ENCODE data around the gene TXN2. TPM values are rescaled to one million over a fixed set of nuclear protein-coding genes. Genes with fewer than 3 reads are reported as not detected.
A peak's percentile ranks its signal among the peaks of the same experiment; 100 is the strongest.

TXN2 gene
- total RNA-seq, 2 experiments from 2014 or later = 96.5 to 101 TPM

DNA sequence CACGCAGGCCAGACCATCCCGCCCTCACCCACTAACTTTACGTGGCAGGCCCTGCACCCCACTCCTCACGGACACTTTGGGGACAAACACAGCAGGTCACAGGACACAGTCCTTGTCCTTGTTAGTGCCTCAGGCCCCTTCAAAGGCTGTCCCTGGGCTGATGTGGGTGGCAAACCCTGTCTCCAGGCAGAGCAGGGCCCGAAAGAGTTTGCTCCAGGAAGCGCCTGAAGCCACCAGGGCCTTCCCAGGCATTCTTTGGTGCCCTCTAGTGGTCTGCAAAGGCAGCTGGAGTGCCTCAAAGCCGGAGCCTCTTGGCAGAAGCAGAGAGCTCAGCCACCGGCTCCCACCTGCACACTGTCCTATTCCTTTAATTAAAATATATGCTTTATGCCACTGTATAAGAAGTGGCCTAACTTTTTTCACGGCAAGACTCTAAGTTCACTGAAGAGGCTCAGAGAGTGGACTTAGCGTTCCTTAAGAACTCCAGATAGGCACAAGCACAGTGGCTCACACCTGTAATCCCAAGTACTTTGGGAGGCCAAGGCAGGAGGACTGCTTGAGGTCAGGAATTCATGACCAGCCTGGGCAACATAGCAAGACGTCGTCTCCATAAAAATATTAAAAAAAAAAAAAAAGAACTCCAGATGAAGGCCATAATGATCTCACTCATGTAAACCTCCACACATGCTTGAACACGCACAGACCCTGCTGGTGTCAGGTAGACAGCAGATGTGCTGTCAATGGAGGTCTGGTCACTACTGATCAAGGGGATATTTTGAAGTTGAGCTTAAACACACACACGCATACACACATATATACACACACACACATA, 11.1 kb downstream of the TXN2 start:
- CTCF ChIA-PET = interaction anchor here (0.6 to 14.1 kb wide), 52 partner anchors 10 to 253 kb away, joined by 3 to 152 read pairs (median 5); partner anchors contain the start of genes MYH9 and TXN2
- Mint-ChIP-seq H3K9me3 (no peaks in the 10 kb centered on the region), H3K27ac (peak overlapping the region; percentile 57), H3K4me1 (ENCODE audit: low read depth) (peaks cover 28% of the 10 kb centered on the region), H3K36me3 (ENCODE audit: low read depth) (peaks cover 10% of the 10 kb centered on the region), H3K27me3 (no peaks in the 10 kb centered on the region), H3K4me3 (no peak overlapping the region)
- intact Hi-C loops (cut with micrococcal nuclease) = loop anchor here (1.0 kb wide), 1 partner anchor 169 kb away; no protein-coding TSS in a partner anchor
- DNase-seq (peak; percentile 86), ATAC-seq (peak; percentile 95)
- POLR2A ChIA-PET = interaction anchor here (0.6 to 1.5 kb wide), 6 partner anchors 12 to 294 kb away, joined by 3 to 4 read pairs (median 3); no protein-coding TSS in a partner anchor
- TF ChIP-seq, protein P1, sequence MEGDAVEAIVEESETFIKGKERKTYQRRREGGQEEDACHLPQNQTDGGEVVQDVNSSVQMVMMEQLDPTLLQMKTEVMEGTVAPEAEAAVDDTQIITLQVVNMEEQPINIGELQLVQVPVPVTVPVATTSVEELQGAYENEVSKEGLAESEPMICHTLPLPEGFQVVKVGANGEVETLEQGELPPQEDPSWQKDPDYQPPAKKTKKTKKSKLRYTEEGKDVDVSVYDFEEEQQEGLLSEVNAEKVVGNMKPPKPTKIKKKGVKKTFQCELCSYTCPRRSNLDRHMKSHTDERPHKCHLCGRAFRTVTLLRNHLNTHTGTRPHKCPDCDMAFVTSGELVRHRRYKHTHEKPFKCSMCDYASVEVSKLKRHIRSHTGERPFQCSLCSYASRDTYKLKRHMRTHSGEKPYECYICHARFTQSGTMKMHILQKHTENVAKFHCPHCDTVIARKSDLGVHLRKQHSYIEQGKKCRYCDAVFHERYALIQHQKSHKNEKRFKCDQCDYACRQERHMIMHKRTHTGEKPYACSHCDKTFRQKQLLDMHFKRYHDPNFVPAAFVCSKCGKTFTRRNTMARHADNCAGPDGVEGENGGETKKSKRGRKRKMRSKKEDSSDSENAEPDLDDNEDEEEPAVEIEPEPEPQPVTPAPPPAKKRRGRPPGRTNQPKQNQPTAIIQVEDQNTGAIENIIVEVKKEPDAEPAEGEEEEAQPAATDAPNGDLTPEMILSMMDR (IDR thresholded peaks at IDR 0.05) = peak; percentile 93

DNA sequence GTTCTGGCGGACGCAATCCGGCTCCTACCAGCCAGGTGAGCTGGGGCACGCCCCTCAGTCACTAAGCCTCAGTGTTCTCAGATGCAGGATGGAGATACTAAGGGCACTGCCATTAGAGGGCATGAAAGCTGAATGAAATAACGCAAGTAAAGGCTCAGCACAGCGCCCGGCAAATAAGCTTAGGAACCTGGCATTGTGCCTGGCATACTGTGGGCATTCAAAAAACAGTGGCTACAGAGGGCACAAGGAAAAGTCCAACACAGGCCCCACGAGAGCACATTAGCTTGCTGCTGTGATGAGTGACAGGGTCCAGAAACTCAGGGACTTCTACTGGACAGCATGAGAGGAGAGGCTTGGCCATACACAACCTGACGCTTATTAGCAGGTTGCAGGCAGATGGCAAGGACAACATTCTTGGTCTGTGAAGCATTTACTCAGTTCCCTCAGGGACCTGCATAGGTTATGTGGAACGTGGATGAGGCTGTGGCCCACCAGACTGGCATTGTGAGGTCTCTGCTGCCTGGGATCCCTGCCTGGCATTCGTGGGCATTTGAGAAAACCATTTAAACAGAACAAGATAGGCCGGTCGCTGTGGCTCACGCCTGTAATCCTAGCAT, 12.2 kb downstream of the TXN2 start:
- Mint-ChIP-seq H3K27ac (no peak overlapping the region), H3K4me3 (no peak overlapping the region), H3K27me3 (no peaks in the 10 kb centered on the region), H3K9me3 (no peaks in the 10 kb centered on the region), H3K4me1 (ENCODE audit: low read depth) (peaks cover 28% of the 10 kb centered on the region), H3K36me3 (ENCODE audit: low read depth) (peaks cover 6% of the 10 kb centered on the region)
- ChIA-PET POLR2A (interaction anchor here (0.6 to 1.0 kb wide), 2 partner anchors 112 to 125 kb away, joined by 3 to 4 read pairs; no protein-coding TSS in a partner anchor), CTCF (interaction anchor here (0.7 to 14.1 kb wide), 12 partner anchors 17 to 182 kb away, joined by 3 to 152 read pairs (median 6); no protein-coding TSS in a partner anchor)
- DNase-seq = no peak
- no peak for ATAC-seq
- intact Hi-C loops (cut with micrococcal nuclease) = no loop called here
- TF ChIP-seq, protein P1 (IDR thresholded peaks at IDR 0.05) = no peak

DNA sequence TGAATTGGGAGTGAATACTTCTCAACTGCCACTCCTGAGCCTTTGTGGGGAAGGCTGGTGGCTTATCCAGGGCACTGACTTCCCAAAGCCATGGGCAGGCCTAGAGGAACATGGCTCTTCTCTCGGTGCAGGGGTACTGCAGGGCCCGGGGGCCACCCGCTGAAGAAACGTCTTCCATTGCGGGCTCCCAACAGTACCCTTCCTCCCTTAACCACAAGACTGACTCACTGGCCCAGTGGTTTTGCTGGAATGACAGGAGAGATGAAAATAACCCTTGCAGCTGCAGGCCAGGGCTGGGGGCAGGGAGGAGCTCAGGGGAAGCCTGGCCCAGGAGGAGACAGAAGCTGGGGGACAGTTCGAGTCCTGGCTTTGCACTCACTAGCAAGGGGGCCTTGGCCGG, 13.5 kb downstream of the TXN2 start:
- peaks cover 28% of the 10 kb centered on the region for H3K4me1 Mint-ChIP-seq (ENCODE audit: low read depth)
- H3K27ac Mint-ChIP-seq = peak overlapping the region; percentile 63
- DNase-seq (peak; percentile 28), ATAC-seq (no peak)
- peaks cover 5% of the 10 kb centered on the region for H3K36me3 Mint-ChIP-seq (ENCODE audit: low read depth)
- intact Hi-C loops (cut with micrococcal nuclease) = no loop called here
- no peak overlapping the region for H3K4me3 Mint-ChIP-seq
- TF ChIP-seq, protein P1 (IDR thresholded peaks at IDR 0.05) = no peak
- H3K9me3 Mint-ChIP-seq = no peaks in the 10 kb centered on the region
- no peaks in the 10 kb centered on the region for H3K27me3 Mint-ChIP-seq
- CTCF ChIA-PET = interaction anchor here (1.2 to 14.1 kb wide), 6 partner anchors 18 to 167 kb away, joined by 3 to 152 read pairs (median 4); no protein-coding TSS in a partner anchor
- POLR2A ChIA-PET = interaction anchor here (1.0 to 1.6 kb wide), 2 partner anchors 160 to 169 kb away, joined by 3 read pairs; no protein-coding TSS in a partner anchor

DNA sequence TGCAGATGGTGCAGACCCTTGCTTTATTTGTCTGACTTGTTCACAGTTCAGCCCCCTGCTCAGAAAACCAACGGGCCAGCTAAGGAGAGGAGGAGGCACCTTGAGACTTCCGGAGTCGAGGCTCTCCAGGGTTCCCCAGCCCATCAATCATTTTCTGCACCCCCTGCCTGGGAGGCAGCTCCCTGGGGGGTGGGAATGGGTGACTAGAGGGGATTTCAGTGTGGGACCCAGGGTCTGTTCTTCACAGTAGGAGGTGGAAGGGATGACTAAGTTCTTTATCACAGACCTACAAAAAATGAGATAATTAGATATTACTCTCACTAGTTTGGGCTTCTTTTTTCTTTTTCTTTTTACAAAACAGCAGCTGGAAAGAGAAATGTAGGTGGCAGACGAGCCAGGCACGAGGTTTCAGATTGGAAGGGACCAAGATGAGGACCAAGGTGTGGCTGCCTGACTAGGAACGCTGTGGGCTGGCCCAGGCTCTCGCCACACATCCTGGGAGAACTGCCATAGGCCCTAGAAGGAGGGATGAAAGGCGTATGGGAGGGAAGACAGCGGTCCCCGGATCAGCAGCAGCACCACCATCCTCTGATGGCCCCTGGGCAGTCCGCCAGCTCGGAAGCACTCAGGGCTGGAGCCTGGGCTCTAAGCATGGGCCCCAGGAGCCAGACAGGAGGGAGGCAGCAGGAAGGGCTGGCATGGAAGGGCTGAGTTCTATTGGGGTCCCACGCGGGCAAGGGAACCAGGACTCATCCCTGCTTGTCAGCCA, 14.2 kb downstream of the TXN2 start:
- peak overlapping the region; percentile 83 for H3K27ac Mint-ChIP-seq
- intact Hi-C loops (cut with micrococcal nuclease) = no loop called here
- CTCF ChIA-PET = interaction anchor here (0.6 to 14.1 kb wide), 6 partner anchors 19 to 166 kb away, joined by 3 to 152 read pairs (median 4); no protein-coding TSS in a partner anchor
- TF ChIP-seq, protein P1 (IDR thresholded peaks at IDR 0.05) = no peak
- DNase-seq (no peak), ATAC-seq (no peak)
- H3K27me3 Mint-ChIP-seq = no peaks in the 10 kb centered on the region
- POLR2A ChIA-PET = interaction anchor here (0.6 to 1.6 kb wide), 8 partner anchors 9 to 168 kb away, joined by 3 read pairs; no protein-coding TSS in a partner anchor
- no peaks in the 10 kb centered on the region for H3K9me3 Mint-ChIP-seq
- H3K4me3 Mint-ChIP-seq = no peak overlapping the region
- H3K4me1 Mint-ChIP-seq (ENCODE audit: low read depth) = peaks cover 28% of the 10 kb centered on the region
- peaks cover 5% of the 10 kb centered on the region for H3K36me3 Mint-ChIP-seq (ENCODE audit: low read depth)

Data from activated CD8-positive, alpha-beta T cell treated with anti-CD3 and anti-CD28 coated beads for 36 hours (primary cell).